Keratinocyte (primary cell): ENCODE measurements around the gene SLC51B.

Experiments used
- CTCF ChIP-seq, 3 experiments: IDR thresholded peaks in 1 of 3; conservative IDR thresholded peaks in 1 of 3; optimal IDR thresholded peaks in 1 of 3; 2 replicates in 2 of 3; 3 replicates in 1 of 3; pipeline versions ENCODE3 to v1.5.1; 2011; ENCODE audit warnings: low read length in 3 of 3, mild to moderate bottlenecking in 3 of 3, moderate library complexity in 2 of 3, control low read depth in 1 of 3, inconsistent platforms in 1 of 3; ENCODE audit not compliant: insufficient read depth in 2 of 3; ENCODE audit errors: extremely low read depth in 1 of 3
- EZH2 ChIP-seq: IDR thresholded peaks from one replicate; pipeline ENCODE4 v1.6.1; 2012; ENCODE audit warnings: inconsistent platforms, mild to moderate bottlenecking, low read length, moderate library complexity

DNA sequence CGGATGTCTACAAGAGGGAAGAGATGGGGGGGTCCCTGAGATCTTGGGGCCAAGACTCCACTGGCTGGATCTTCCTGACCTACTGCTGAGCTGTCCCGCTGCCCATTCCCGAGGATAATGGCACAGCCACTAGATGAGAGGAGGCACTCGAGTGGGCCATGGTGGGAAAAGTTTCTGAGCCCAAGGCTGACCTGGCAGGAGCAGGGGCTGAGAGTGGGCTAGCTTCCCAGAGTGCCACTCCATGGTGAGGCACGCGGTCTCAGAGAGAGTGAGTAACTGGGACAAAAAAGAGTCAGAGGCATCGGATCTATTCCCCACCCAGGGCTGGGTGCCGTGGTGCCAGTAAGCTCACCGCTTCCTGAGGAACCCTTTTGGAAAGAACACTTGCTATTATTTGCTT is 10.9 kb downstream of the SLC51B start:
- TF ChIP-seq CTCF (optimal IDR thresholded peaks at IDR 0.05 in 1 of 3, IDR thresholded peaks at IDR 0.05 in 1 of 3, conservative IDR thresholded peaks at IDR 0.05 in 1 of 3; ENCODE audit: extremely low read depth in 1 of 3, insufficient read depth in 2 of 3, low read length in 3 of 3) (no peak), EZH2 (no peak)
